Smooth muscle cell (in vitro differentiated cells): ENCODE results near the gene SHROOM2. TPM values are rescaled to one million over a fixed set of nuclear protein-coding genes. Genes with fewer than 3 reads are reported as not detected.

Experiments
- DNase-seq: peaks from one replicate; lab custom pipeline; 2025; ENCODE audit not compliant: unreplicated experiment; lab: John Stamatoyannopoulos, UW
- H2AFZ ChIP-seq: fragments of 200-600 bp; sonication (generic); 2 replicates; pipeline ENCODE4 v1.6.0; 2016; ENCODE audit warnings: antibody characterized with exemption, low read depth, mild to moderate bottlenecking
- H3F3A ChIP-seq: fragments of 200-600 bp; sonication (generic); 2 replicates; pipeline ENCODE4 v1.6.0; 2017; ENCODE audit warnings: antibody characterized with exemption, low read depth
- H3K27ac ChIP-seq: fragments of 200-600 bp; sonication (generic); 2 replicates; pipeline ENCODE4 v1.5.1; 2016; ENCODE audit warnings: low read depth, mild to moderate bottlenecking
- H3K27me3 ChIP-seq: fragments of 200-600 bp; sonication (generic); 2 replicates; pipeline ENCODE4 v1.6.1; 2016; ENCODE audit warnings: low read depth, mild to moderate bottlenecking
- H3K36me3 ChIP-seq: fragments of 200-600 bp; sonication (generic); 2 replicates; pipeline ENCODE4 v1.5.1; 2016; ENCODE audit warnings: low read depth
- H3K4me1 ChIP-seq: fragments of 200-600 bp; sonication (generic); 2 replicates; pipeline ENCODE4 v1.5.1; 2016; ENCODE audit warnings: low read depth
- H3K4me2 ChIP-seq: fragments of 200-600 bp; sonication (generic); 2 replicates; pipeline ENCODE4 v1.6.0; 2016; ENCODE audit warnings: mild to moderate bottlenecking
- H3K4me3 ChIP-seq: fragments of 200-600 bp; sonication (generic); 2 replicates; pipeline ENCODE4 v1.5.1; 2016; ENCODE audit warnings: mild to moderate bottlenecking
- H3K79me2 ChIP-seq: fragments of 200-600 bp; sonication (generic); 2 replicates; pipeline ENCODE4 v1.6.0; 2016; ENCODE audit warnings: low read depth, mild to moderate bottlenecking
- H3K9ac ChIP-seq: fragments of 200-600 bp; sonication (generic); 2 replicates; pipeline ENCODE4 v1.6.0; 2016; ENCODE audit warnings: low read depth
- H3K9me3 ChIP-seq: fragments of 200-600 bp; sonication (generic); replicated peaks from 2 replicates; pipeline ENCODE4 v1.5.1; 2016; ENCODE audit warnings: low read depth
- H4K20me1 ChIP-seq: fragments of 200-600 bp; sonication (generic); 2 replicates; pipeline ENCODE4 v1.6.0; 2016; ENCODE audit warnings: low read depth
- CTCF ChIP-seq: fragments of 200-600 bp; sonication (generic); IDR thresholded peaks from 2 replicates; pipeline ENCODE4 v1.5.1; 2017; ENCODE audit warnings: borderline replicate concordance, mild to moderate bottlenecking, antibody characterized with exemption; ENCODE audit not compliant: insufficient read depth, poor library complexity, severe bottlenecking
- WGBS: methylation state at CpG from one replicate; pipeline ENCODE4 v1.1.7; 2016; ENCODE audit warnings: low lambda C conversion rate; 5-methylcytosine and 5-hydroxymethylcytosine counted together
- polyA plus RNA-seq: library from polyadenylated mRNA; unstranded; fragments of >200 nt; fragmentation: Nextera tagmentation; extraction: Ambion mirVana; gene quantifications from 2 replicates; pipeline ENCODE4 v1.2.1, GENCODE V29; 2016
- total RNA-seq: library from RNA; depleted of rRNA; stranded (reverse); fragments of >200 nt; gene quantifications from 2 replicates; pipeline ENCODE4 v1.2.3, GENCODE V29; 2014

The SHROOM2 gene
- total and polyA plus RNA-seq, 2 experiments from 2014 or later = 5.5 to 8.9 TPM

- Histone ChIP-seq H3K9ac (no peak overlapping the region), H3K36me3 (no peaks in the 10 kb centered on the region), H3K4me3 (no peak overlapping the region), H3K79me2 (no peaks in the 10 kb centered on the region), H3K4me1 (no peaks in the 10 kb centered on the region), H4K20me1 (no peaks in the 10 kb centered on the region), H3K27me3 (no peaks in the 10 kb centered on the region), H3F3A (no peaks in the 10 kb centered on the region), H3K9me3 (no peaks in the 10 kb centered on the region), H2AFZ (no peak overlapping the region), H3K4me2 (no peak overlapping the region), H3K27ac (peak overlapping the region; percentile 56)
- WGBS = 39% methylated on average over 4 of the region's 4 CpGs
- TF ChIP-seq CTCF = no peak
- no peak for DNase-seq
Observed at GRCh38 chrX:9867753-9868152, 81.5 kb downstream of the SHROOM2 start.

GRCh38 chrX:9871701-9872268 lies 85.6 kb downstream of the SHROOM2 start:
- no peak overlapping the region for H3K9ac ChIP-seq
- H3K27me3 ChIP-seq = no peaks in the 10 kb centered on the region
- H3K4me3 ChIP-seq = no peak overlapping the region
- H3K4me1 ChIP-seq = peaks cover 9% of the 10 kb centered on the region
- no peak for DNase-seq
- H3K36me3 ChIP-seq = no peaks in the 10 kb centered on the region
- WGBS = 45% methylated on average over 1 of the region's 1 CpG
- H3K79me2 ChIP-seq = no peaks in the 10 kb centered on the region
- H2AFZ ChIP-seq = no peak overlapping the region
- H3F3A ChIP-seq = no peaks in the 10 kb centered on the region
- H3K4me2 ChIP-seq = no peak overlapping the region
- no peaks in the 10 kb centered on the region for H4K20me1 ChIP-seq
- no peak overlapping the region for H3K27ac ChIP-seq
- no peak for TF ChIP-seq CTCF
- H3K9me3 ChIP-seq = no peaks in the 10 kb centered on the region

GRCh38 chrX:9873360-9873759 lies 87.1 kb downstream of the SHROOM2 start:
- no peaks in the 10 kb centered on the region for H3K36me3 ChIP-seq
- no peak overlapping the region for H3K27ac ChIP-seq
- no peaks in the 10 kb centered on the region for H3K9me3 ChIP-seq
- no peak for TF ChIP-seq CTCF
- no peak overlapping the region for H2AFZ ChIP-seq
- H4K20me1 ChIP-seq = no peaks in the 10 kb centered on the region
- WGBS = 76% methylated on average over 12 of the region's 12 CpGs
- no peak overlapping the region for H3K4me3 ChIP-seq
- no peak for DNase-seq
- H3K79me2 ChIP-seq = no peaks in the 10 kb centered on the region
- no peak overlapping the region for H3K4me2 ChIP-seq
- peaks cover 9% of the 10 kb centered on the region for H3K4me1 ChIP-seq
- no peaks in the 10 kb centered on the region for H3K27me3 ChIP-seq
- no peak overlapping the region for H3K9ac ChIP-seq
- no peaks in the 10 kb centered on the region for H3F3A ChIP-seq

GRCh38 chrX:9873952-9874351 lies 87.7 kb downstream of the SHROOM2 start:
- Histone ChIP-seq H3K27ac (peak overlapping the region; percentile 54), H3K4me3 (no peak overlapping the region), H3K79me2 (no peaks in the 10 kb centered on the region), H3K36me3 (no peaks in the 10 kb centered on the region), H3K9ac (no peak overlapping the region), H4K20me1 (no peaks in the 10 kb centered on the region), H2AFZ (no peak overlapping the region), H3K27me3 (no peaks in the 10 kb centered on the region), H3F3A (no peaks in the 10 kb centered on the region), H3K4me1 (peaks cover 9% of the 10 kb centered on the region), H3K9me3 (no peaks in the 10 kb centered on the region), H3K4me2 (no peak overlapping the region)
- WGBS = 53% methylated on average over 9 of the region's 9 CpGs
- no peak for DNase-seq
- TF ChIP-seq CTCF = peak; percentile 47
